Prostate gland (tissue), 2 donors: ENCODE measurements around the gene PLCG2. TPM values are rescaled to one million over a fixed set of nuclear protein-coding genes. Genes with fewer than 3 reads are reported as not detected.

Experiments
- DNase-seq: peaks from one replicate; pipeline ENCODE4 v3.0.0-alpha.2; 2019; ENCODE audit warnings: low spot score
- H3K27ac ChIP-seq, 2 donors: fragments of 200-600 bp; sonication (generic); 2 replicates each; pipeline ENCODE4 v1.5.1; 2017 to 2019
- H3K27me3 ChIP-seq: fragments of 200-600 bp; sonication (generic); replicated peaks from 2 replicates; pipeline ENCODE4 v1.5.1; 2019; ENCODE audit not compliant: insufficient read depth
- H3K36me3 ChIP-seq, 2 donors: fragments of 200-600 bp; sonication (generic); 1 replicate in 1 of 2; 2 replicates in 1 of 2; pipeline versions ENCODE4 v1.5.1 to v1.8.1; 2017 to 2019
- H3K4me1 ChIP-seq: fragments of 200-600 bp; sonication (generic); replicated peaks from 2 replicates; pipeline ENCODE4 v1.5.1; 2019
- H3K4me3 ChIP-seq, 2 donors: fragments of 200-600 bp; sonication (generic); 2 replicates each; pipeline ENCODE4 v1.5.1; 2017 to 2019
- H3K9me3 ChIP-seq: fragments of 200-600 bp; sonication (generic); 2 replicates; pipeline ENCODE4 v1.5.1; 2017
- POLR2A ChIP-seq: fragments of 450-650 bp; IDR thresholded peaks from one replicate; pipeline ENCODE4 v1.6.1; 2016; ENCODE audit warnings: antibody characterized with exemption, mild to moderate bottlenecking
- POLR2AphosphoS5 ChIP-seq: sonication (generic); formaldehyde crosslinking; IDR thresholded peaks from one replicate; pipeline ENCODE4 v1.6.1; 2017; ENCODE audit warnings: antibody characterized with exemption
- WGBS: methylation state at CpG from one replicate; pipeline ENCODE4 v1.1.5; 2018; 5-methylcytosine and 5-hydroxymethylcytosine counted together
- intact Hi-C: fragments of 100-400 bp; cut with DNase I; formaldehyde crosslinking; loops from one replicate; pipeline ENCODE4 v1.14.2; 2022
- total RNA-seq, 2 donors: library from RNA; depleted of rRNA; stranded (reverse); fragments of >200 nt; gene quantifications; one replicate each; pipeline ENCODE4 v1.1.0, GENCODE V29; 2016
- TF ChIP-seq, protein P1 (sequence below), 4 experiments: fragments of 200-600 bp in 2 of 4; fragments of 450-650 bp in 2 of 4; sonication (generic) in 2 of 4; IDR thresholded peaks; 1 replicate in 3 of 4; 2 replicates in 1 of 4; pipeline ENCODE4 v1.5.1; 2016 to 2019; ENCODE audit warnings: antibody characterized with exemption in 4 of 4, mild to moderate bottlenecking in 2 of 4, moderate library complexity in 2 of 4

PLCG2 gene
- total RNA-seq, 2 donors from 2014 or later: 10.3 to 12.8 TPM

- intact Hi-C loops: no loop called here
- Histone ChIP-seq H3K27ac (no peak overlapping the region), H3K4me1 (no peaks in the 10 kb centered on the region), H3K27me3 (no peaks in the 10 kb centered on the region), H3K36me3 (no peaks in the 10 kb centered on the region), H3K4me3 (no peak overlapping the region), H3K9me3 (no peaks in the 10 kb centered on the region)
- 62% methylated on average over 11 of the region's 11 CpGs for WGBS
- no peak for TF ChIP-seq POLR2AphosphoS5
- TF ChIP-seq, protein P1, sequence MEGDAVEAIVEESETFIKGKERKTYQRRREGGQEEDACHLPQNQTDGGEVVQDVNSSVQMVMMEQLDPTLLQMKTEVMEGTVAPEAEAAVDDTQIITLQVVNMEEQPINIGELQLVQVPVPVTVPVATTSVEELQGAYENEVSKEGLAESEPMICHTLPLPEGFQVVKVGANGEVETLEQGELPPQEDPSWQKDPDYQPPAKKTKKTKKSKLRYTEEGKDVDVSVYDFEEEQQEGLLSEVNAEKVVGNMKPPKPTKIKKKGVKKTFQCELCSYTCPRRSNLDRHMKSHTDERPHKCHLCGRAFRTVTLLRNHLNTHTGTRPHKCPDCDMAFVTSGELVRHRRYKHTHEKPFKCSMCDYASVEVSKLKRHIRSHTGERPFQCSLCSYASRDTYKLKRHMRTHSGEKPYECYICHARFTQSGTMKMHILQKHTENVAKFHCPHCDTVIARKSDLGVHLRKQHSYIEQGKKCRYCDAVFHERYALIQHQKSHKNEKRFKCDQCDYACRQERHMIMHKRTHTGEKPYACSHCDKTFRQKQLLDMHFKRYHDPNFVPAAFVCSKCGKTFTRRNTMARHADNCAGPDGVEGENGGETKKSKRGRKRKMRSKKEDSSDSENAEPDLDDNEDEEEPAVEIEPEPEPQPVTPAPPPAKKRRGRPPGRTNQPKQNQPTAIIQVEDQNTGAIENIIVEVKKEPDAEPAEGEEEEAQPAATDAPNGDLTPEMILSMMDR (IDR thresholded peaks at IDR 0.05): peak in 1 of 4 experiments; percentile 22
- no peak for DNase-seq
These were observed 217.8 kb downstream of the PLCG2 start for GRCh38 chr16:81996664-81997509.

- TF ChIP-seq POLR2A (no peak), POLR2AphosphoS5 (no peak)
- TF ChIP-seq, protein P1 (IDR thresholded peaks at IDR 0.05): no peak
- Histone ChIP-seq H3K36me3 (no peaks in the 10 kb centered on the region), H3K27me3 (no peaks in the 10 kb centered on the region), H3K4me3 (no peak overlapping the region), H3K9me3 (no peaks in the 10 kb centered on the region), H3K4me1 (no peaks in the 10 kb centered on the region), H3K27ac (no peak overlapping the region)
- WGBS: 33% methylated on average over 2 of the region's 2 CpGs
- DNase-seq: no peak
- intact Hi-C loops: no loop called here
These were observed 218.6 kb downstream of the PLCG2 start for GRCh38 chr16:81997738-81998137.

DNA sequence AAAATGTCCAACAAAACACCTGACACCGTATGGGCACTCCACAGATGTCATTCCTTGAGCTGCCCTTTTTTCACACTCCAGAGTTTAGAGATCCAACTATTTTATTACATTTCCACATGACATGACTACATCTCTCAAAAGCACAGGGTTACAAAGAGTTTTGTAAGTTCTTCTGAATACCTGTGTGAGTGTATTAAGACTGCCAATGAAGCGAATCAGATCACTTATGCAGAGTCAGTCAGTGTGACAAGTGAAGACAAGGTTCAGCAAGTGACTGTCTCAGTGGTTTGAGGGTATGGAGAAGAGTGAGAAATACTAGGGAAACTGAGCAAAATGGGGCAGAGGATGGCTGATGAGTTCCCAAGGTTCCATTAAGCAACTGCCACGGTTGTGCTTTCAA lies 223.7 kb downstream of the PLCG2 start:
- DNase-seq: no peak
- Histone ChIP-seq H3K27ac (no peak overlapping the region), H3K36me3 (no peaks in the 10 kb centered on the region), H3K27me3 (no peaks in the 10 kb centered on the region), H3K4me3 (no peak overlapping the region), H3K4me1 (no peaks in the 10 kb centered on the region), H3K9me3 (no peaks in the 10 kb centered on the region)
- 90% methylated on average over 3 of the region's 3 CpGs for WGBS
- intact Hi-C loops: no loop called here
- TF ChIP-seq, protein P1 (IDR thresholded peaks at IDR 0.05): no peak
- TF ChIP-seq POLR2A: no peak
- no peak for TF ChIP-seq POLR2AphosphoS5

DNA sequence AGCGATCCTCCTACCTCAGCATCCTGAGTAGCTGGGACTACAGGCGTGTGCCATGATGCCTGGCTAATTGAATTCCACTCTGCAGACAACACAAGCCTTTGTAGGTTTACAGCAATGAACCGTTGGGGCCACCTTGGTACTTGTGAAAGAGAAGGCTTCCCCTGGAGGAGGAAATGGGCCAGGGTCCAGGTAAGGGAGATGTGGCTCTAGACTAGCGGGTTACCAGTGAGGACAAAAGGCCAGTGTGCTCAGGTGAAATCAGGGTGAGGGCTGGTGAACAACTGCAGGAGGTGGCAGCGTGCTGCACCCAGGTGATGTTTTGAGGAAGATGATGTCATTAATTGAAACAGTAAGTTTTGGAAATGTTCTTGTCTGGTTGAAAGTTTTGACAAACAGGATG lies 225.5 kb downstream of the PLCG2 start:
- Histone ChIP-seq H3K36me3 (no peaks in the 10 kb centered on the region), H3K4me3 (no peak overlapping the region), H3K9me3 (no peaks in the 10 kb centered on the region), H3K4me1 (no peaks in the 10 kb centered on the region), H3K27me3 (no peaks in the 10 kb centered on the region), H3K27ac (no peak overlapping the region)
- 74% methylated on average over 5 of the region's 5 CpGs for WGBS
- no peak for DNase-seq
- intact Hi-C loops: no loop called here
- TF ChIP-seq POLR2A: no peak
- TF ChIP-seq, protein P1 (IDR thresholded peaks at IDR 0.05): no peak
- no peak for TF ChIP-seq POLR2AphosphoS5
